Jurkat, Clone E6-1 (cell line): ENCODE data around the gene PDZRN3.

Source experiments
- DNase-seq: peaks from one replicate; pipeline ENCODE4 v3.0.0-alpha.2; 2011; ENCODE audit warnings: low read depth, low spot score
- H3K4me3 ChIP-seq: 2 replicates; pipeline ENCODE4 v1.5.1; 2011; ENCODE audit warnings: mild to moderate bottlenecking, low read length, control low read depth, moderate library complexity

Gene PDZRN3

DNA sequence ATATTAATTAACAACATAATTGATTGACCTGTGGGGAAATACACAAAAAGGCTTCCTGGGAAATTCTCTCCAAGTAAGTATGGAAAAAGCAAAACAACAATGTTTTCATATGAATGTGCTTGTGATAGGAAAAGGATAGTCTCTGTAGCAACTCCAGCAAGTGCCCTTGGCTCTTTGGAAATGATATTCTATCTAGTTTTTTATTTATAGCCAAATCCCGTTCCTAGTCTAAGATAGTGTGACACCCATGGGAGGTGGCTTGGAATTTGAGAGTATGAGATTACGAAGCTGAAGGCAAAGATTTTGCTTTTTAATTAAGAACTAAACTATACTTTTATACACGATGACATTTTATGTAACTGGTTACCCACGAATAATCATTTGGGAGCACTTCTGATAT, 119.9 kb downstream of the PDZRN3 start:
- H3K4me3 ChIP-seq, result no peak overlapping the region
- no peak for DNase-seq

DNA sequence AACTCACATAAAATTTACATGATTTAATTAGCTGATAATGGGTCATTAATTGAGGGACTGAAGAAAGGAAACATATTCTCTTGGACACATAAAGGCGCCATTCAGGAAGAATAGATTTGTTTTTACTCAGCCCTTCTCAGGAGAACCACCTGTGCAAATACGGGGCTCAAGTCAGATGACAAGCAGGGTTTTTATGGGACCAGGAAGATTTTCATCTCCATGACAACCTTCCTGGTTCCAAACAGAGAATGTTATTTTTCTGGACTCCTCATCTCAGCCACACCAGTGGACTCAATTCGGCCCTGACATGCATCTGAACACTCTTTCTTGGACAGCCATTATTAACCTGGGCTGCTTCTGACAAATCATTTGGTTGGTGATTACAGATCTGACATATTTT, 120.5 kb downstream of the PDZRN3 start:
- no peak overlapping the region for H3K4me3 ChIP-seq
- no peak for DNase-seq

DNA sequence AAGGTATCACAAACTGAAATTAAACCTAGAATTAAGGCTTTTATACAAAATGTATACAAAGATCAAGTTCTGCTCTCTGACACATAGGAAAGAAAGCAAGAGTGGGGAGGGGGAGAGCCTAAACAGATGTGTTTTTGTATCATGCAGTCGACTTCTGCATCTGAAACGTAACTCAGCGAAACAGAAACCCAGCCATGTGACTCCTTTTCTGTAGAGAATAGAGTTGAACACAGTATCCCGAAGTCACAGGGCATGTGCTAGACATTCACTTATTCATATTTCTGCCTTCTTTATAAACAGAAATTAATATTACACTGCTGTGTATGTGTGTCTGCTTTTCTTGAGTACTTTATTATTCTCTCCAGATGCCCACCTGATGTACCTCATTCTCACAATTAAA, 121.0 kb downstream of the PDZRN3 start:
- no peak for DNase-seq
- H3K4me3 ChIP-seq, result no peak overlapping the region

DNA sequence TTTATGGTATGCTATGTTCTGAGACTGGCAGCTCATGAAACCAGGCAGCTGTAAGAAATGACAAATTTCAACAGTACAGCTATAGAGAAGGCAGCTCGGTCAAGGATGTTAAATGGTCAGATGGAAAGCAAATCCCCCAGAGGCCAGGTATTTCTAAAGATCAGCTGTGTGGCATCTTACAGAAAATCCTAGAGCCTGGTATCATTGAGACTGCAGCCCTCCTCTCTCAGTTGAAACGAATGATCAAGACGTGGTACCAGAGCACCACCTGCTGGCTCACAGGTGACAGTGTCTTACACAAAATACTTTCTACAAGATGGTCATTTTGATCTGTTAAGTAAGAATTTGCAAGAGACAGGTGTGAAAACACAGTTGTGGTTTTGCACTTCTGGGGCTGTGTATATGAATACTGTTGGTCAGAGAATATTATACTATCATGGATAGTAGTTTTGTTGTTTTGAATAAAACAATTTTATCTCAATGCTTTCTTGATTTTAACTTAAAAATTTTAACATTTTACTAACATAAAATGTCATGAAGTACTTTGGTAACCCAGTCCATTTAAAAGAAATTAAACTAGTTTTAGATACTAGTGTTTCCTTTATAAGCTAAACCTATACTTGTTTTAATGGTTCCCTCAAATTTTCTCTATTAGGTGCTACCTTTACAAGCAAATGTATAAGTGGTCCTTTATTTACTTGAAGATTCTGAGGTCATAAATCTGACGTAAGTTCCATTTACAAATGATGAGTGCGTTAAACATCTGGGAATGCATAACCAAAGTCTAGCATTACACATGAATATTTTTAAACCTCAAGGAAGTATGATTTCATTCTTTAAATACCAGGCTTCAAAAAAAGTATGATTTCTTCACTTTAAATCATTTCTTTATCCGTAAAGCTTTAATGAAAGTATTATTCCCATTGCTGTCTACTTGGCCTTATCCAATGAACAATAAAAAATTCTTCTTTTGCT, 121.8 kb downstream of the PDZRN3 start:
- H3K4me3 ChIP-seq, result no peak overlapping the region
- peak; percentile 65 for DNase-seq

DNA sequence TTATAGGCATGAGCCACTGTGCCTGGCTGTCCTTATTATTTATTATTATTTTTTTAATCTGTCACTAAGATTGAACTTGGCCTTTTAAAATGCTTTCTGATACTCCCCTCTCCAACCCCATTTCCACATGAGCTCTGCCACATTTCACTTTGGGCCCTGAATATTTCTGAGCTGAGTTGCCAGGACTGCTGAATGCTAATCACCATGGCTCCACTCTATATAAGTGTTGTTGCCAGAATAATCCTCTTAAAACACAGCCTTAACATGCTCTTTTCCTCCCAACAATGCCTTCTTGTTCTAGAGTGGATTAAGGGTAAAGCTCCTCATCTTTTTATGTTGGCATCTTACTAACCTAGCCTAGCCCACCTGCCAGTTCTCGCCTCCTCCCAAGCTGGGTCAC, 124.4 kb downstream of the PDZRN3 start:
- no peak for DNase-seq
- no peak overlapping the region for H3K4me3 ChIP-seq

DNA sequence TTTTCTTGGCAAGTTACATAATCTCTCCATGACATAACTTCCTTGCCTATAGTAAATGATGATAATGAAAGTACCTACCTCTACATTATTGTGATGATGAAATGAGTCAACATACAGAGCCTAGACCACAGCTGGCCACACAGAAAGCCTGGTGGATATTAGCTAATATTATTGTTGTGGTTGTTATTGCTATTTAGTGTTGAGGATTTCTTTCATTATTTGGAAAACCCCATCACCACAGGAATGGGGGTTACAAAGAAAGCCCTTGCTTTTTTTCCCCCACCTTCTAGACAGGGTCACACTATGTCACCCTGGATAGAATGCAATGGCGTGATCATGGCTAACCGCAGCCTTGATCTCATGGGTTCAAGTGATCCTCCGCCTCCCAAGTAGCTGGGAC, 125.0 kb downstream of the PDZRN3 start:
- no peak for DNase-seq
- H3K4me3 ChIP-seq, result no peak overlapping the region

DNA sequence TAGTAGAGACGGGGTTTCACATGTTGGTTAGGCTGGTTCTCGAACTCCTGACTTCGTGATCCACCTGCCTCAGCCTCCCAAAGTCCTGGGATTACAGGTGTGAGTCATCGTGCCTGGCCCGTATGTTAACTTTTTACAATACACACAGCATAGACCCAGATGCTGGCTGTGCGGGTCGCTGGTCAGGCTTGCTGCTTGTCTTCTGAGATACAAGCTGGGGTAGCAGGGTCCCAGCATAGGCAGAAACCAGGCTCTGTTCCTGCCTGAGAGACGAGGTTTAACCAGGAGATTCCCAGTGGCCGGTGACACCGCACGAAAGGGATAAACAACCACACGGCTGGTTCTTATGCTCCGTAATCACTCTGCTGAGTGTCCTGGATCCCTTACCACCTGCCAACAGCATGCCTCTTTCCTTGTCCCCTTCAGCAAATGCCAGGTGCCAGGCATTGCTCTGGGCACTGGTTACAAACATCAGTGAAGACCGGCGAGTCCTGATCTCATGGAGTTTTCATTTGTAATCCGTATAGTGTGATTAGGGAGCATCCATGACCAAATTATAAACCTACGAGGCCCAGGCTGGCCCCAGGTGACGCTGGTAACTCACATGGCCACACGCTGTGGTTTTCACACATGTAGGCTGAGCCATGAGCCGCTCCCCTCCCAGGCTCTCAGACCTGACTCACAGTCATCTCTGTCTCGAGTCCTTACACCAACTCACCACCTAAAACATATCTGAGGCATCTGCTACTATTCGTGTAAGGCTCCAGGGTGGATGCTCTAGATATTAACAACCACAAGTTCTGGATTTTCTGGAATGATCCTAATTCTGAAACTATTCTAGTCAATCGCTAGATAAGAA, 125.7 kb downstream of the PDZRN3 start:
- no peak for DNase-seq
- no peak overlapping the region for H3K4me3 ChIP-seq

DNA sequence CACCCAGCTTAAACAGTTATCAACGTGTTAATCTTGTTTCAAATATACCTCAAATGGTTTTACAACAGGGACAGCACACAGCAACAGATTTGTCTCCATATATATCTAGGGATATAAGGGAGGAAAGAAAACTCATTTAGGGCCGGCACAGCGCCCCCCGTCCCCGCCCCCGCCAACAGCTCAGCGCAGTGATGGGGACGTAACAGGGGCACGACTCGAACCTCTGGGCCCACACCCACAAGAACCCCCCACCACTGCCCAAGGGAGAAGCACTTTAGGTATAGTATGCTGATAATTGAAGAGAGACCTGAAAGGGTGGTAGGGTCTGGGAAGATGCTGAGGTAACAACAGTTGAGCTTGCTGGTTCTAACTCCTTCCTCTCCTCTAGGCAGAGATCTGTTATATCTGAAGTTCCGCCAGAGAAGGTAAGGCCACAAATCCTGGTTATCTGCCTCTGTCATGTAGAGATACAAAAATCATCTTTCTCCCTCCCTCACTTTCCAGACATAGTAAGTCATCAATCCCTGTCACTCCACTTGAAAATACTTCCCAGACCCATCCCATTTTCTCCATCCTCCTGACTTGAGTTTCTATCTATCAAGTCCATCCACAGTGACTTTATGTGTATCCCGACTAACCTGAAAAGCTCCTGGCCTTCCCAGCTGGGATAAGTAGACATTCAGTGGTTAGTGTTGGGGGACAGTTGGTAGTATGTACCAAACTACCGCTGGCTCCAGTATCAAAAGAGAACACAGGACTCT, 126.9 kb downstream of the PDZRN3 start:
- H3K4me3 ChIP-seq, result no peak overlapping the region
- no peak for DNase-seq

DNA sequence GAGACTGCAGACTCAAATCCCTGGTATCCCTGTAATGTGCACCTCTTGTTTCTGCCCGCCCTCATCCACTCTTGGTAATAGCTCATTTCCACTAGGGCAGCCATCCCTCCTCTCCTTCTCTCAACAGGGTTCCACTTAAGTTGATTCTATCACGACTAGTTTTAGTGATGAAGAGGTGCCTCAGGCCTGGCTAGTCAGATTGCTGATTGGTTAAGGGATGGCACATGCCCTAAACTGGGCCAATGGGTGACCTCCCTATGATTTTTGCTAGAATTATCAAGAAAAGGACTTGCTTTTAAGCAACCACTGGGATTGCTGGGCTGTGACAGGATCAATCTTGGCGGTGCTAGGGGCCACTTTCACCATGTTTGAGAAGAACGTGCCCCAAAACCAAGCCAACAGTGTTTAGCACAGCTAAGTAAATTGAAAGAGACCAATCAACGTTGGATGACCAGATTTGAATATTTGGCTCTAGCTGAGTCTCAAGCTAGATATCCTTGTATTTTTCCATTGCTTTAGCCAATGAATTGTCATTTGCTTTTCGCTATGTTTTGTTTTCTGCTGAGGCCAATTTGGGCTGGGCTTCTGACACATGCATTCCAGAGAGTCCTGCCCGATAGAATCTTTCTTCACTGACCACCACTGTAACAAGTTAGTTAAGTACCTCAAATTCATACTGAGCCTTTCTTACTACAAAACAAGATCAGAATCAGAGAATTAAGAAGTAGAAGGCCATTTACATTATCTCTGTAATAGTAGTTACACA, 131.0 kb downstream of the PDZRN3 start:
- no peak for DNase-seq
- H3K4me3 ChIP-seq, result no peak overlapping the region

DNA sequence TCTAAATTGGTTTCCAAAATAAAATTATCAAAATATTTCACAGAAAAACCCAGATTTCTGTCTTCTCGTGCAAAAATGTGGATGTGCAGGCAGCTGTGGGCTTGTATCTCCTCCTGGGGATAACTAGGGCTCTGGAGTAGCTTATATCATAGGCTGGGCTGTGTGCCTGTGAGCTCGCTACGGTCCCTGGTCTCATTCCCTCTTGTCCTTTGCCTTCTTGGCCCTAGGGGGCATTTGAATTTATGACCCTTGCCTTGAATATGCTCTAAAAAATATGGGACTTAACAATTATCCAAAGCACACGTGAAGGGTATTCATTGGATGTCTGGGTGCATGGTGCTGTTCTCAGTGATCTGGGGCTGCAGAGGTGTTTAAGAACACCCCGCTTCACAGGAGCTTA, 132.6 kb downstream of the PDZRN3 start:
- DNase-seq, result no peak
- no peak overlapping the region for H3K4me3 ChIP-seq

DNA sequence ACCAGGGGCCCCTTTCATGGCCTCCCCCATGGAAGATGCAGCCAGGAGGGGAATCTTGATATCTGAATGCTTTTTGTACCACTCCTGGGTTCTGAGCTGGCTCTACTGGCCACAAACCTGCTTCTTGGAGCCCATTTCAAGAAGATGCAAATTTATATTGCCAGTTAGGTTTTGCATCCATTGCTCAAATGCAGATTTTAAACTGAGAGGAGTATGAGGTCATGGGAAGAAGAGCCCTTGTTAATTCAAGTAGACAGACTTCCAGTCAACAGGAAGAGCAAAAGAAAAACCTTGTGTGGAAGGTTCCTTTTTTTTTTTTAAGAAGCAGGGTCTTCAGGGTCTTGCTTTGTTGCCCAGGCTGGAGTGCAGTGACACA, 133.5 kb downstream of the PDZRN3 start:
- no peak overlapping the region for H3K4me3 ChIP-seq
- no peak for DNase-seq

DNA sequence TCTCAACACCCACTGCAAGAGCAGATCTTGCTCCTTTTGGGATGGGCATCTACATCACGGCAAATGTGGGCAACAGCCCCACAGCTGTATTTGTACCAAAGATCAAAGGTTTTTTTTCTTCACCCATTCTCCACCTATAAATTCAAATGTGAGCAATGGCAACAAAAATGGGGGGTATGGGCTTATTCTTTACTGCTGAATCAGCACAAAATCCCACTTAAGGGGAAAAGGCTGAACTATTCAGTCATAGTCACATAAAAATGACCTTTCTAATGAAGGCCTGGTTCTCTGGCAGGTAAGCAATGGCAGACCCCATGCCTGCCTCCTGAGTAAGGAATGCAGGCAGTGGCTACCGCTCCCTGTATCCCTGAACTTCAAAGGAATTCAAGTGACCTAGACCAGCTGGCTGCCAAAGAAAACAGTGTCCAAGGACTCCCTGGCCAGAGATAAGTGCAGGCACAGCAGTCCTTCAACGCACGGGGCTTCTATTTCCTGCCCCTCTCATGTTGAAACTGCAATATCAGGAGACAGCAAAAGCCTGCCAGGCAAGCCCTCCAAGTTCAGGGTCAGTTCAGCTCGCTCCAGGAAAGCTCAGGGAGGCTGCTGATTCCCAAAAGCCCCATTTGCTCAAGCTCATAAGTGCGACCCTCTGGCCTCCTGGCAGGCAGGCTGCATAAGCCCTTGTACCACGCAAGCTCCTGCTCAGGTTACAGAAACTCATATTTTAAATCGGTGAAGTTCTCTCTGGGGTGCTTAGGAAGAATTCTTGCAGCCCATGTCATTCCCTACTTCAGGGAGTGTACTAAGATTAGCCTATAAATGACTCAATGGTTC, 134.1 kb downstream of the PDZRN3 start:
- no peak overlapping the region for H3K4me3 ChIP-seq

DNA sequence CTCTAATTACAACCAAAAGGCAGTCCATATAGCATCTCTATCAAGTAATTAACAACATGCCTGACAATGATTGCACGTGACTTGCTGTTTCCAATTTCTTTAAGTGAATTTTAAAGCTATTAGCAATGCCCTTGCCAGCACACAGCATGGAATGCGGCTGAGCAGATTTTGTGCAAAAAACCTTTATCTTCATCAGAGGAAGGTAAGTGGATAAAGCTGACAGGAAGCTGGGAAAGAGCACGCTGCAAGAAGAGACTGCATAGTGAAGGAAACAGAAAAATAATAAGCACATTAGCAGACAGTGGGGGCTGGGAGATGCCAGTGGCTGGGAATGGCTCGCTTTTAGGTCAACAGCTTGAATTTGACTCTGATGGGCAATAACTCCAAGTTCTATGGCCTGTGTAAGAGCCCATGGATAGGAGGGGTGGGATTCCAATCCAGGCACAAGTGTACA, 138.8 kb downstream of the PDZRN3 start:
- no peak overlapping the region for H3K4me3 ChIP-seq

More for the DNA sequence above, 134.1 kb downstream of the PDZRN3 start:
- no peak for DNase-seq

DNA sequence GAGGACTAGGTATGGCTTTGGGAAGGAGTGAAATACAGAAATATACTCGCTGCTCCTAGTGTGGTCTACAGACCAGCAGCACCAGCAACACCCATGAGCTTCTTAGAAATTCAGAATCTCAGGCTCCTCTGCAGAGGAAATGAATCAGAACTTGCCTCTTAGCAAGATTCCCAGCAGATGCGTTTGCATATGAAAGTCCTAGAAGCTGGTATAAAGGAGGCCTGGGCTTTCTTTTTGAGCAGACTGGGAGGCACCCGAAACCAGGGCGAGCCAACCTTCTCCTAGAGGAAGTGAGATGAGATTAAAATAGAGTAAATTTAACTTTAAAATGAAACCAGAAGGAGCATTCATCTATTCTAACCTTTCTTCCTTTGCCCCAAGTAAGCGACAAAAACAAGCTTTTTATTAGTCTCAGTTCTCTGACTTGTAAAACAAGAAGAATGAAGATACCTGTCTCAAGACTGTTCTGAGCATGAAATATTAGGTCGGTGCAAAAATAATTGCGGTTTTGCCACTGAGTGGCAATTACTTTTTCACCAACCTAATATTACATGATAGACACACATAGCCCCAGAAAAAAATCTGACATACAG, 140.0 kb downstream of the PDZRN3 start:
- no peak for DNase-seq

More for the DNA sequence above, 138.8 kb downstream of the PDZRN3 start:
- DNase-seq, result no peak

DNA sequence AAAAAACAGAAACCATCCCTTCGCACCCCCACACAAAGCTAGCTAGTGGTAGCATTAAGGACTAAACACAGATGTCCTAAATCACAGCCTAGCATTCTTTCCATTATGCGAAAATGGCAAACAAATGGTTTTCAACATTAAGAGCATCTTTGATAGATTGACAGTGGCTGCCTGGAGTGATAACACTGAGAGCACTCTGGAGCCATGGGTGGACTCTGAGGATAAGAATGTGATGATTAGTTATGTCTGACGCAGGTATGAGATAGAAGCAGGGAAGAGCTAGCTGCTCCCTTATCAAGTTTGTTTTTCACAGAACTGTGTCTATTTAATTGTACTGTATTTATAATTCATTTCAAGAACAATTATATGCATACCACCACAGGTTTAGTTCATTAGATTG, 142.9 kb downstream of the PDZRN3 start:
- no peak overlapping the region for H3K4me3 ChIP-seq
- no peak for DNase-seq

More for the DNA sequence above, 140.0 kb downstream of the PDZRN3 start:
- H3K4me3 ChIP-seq, result no peak overlapping the region

DNA sequence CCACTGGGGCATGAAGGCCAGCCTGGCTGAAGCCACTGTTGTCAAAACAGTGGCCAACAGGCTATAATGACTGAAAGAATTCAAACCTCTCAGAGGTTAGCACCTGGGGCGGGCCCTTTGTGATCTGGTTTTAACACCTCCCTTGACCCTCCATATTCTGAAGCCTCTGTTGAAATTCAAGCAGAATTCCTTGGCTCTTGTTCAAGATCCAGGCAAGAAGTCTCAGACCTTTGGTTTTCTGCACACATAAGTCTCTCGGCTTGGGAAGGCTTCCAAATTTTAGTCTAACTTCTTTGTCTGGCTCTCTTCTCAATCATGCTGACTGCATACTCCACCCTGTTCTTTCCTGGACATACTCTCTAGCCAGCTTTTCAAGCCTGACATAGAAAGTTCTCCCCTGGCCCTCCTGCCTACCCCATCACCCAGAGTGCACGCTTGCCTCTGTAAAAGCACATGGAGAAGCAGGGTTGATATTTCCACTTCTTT, 144.5 kb downstream of the PDZRN3 start:
- no peak for DNase-seq
- H3K4me3 ChIP-seq, result no peak overlapping the region

DNA sequence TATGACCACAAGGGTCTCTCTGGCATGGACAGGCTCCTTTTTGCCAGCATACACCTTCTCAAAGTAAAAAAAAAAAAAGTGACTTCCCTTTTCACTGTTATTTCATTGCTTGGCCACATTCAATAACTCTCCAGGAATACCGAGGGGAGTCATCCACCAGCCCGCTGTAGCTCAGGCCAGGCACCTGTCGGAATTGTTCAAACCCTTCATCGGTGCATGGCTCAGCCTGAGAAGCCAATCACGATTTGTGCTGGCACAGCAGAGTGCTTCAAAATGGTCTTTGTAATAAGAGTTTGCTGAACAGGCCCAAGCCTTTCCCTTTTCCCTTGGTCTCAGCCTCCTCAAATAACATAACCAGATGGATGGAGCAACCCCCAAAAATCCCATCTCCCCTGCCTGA, 145.4 kb downstream of the PDZRN3 start:
- H3K4me3 ChIP-seq, result no peak overlapping the region
- no peak for DNase-seq
